A549 (cell line): ENCODE results near the gene ZSCAN5A. TPM values are rescaled to one million over a fixed set of nuclear protein-coding genes. Genes with fewer than 3 reads are reported as not detected.
"Not testable (repeated sequence)": the region's sequence is repeated elsewhere in the genome, so short reads cannot be mapped to it uniquely, and the experiment has no call there.

Experiments
- ATAC-seq, 2 experiments: fragments of 200-7000 bp in 1 of 2; fragments of >200 bp in 1 of 2; cut with Nextera tagmentation in 1 of 2; cut with Tn5 transposase in 1 of 2; 3 replicates each; pipeline versions ENCODE4 v1.8.0 to v1.9.1; 2018 to 2020; ENCODE audit warnings: mild to moderate bottlenecking in 1 of 2, moderate library complexity in 1 of 2
- CTCF ChIA-PET: fragments of 300-600 bp; sonication (Branson Sonifier 250); formaldehyde crosslinking; extraction: SDS; loops from one replicate; lab custom pipeline; 2021; ENCODE audit warnings: antibody characterized with exemption, inconsistent platforms; lab: Yijun Ruan, JAX
- POLR2A ChIA-PET: fragments of 350-600 bp; formaldehyde crosslinking; extraction: SDS; loops from one replicate; lab custom pipeline; 2021; ENCODE audit warnings: antibody characterized with exemption, inconsistent platforms; lab: Yijun Ruan, JAX
- DNase-seq, 2 experiments: peaks; one replicate each; pipeline versions ENCODE4 v3.0.0 to v3.0.0-alpha.2; 2011 to 2016; ENCODE audit warnings: low read depth in 1 of 2, low spot score in 1 of 2
- FAIRE-seq: peaks from 2 replicates; lab custom pipeline; 2011; peaks lifted over from hg19 to GRCh38; lab: Jason Lieb, UNC
- H3K27ac ChIP-seq, 2 experiments: fragments of >200 bp; sonication (Bioruptor Twin); formaldehyde crosslinking; 3 replicates each; pipeline ENCODE4 v1.5.1; 2016 to 2017
- H3K4me1 ChIP-seq: fragments of >200 bp; sonication (Bioruptor Twin); formaldehyde crosslinking; 3 replicates; pipeline ENCODE4 v1.6.1; 2016
- H3K4me2 ChIP-seq: fragments of >200 bp; sonication (Bioruptor Twin); formaldehyde crosslinking; 3 replicates; pipeline ENCODE4 v1.6.1; 2016
- H3K4me3 ChIP-seq: fragments of >200 bp; sonication (Bioruptor Twin); formaldehyde crosslinking; 3 replicates; pipeline ENCODE4 v1.5.1; 2016
- H3K9me3 ChIP-seq: fragments of >200 bp; sonication (Bioruptor Twin); formaldehyde crosslinking; 3 replicates; pipeline ENCODE4 v1.6.1; 2016
- CBX2 ChIP-seq: fragments of 200-600 bp; sonication (generic); IDR thresholded peaks from 2 replicates; pipeline ENCODE4 v1.6.1; 2016; ENCODE audit warnings: low read depth, mild to moderate bottlenecking, borderline replicate concordance
- CBX8 ChIP-seq: fragments of 200-600 bp; sonication (generic); IDR thresholded peaks from 2 replicates; pipeline ENCODE4 v1.6.1; 2016
- CHD2 ChIP-seq: fragments of 150-350 bp; IDR thresholded peaks from 2 replicates; pipeline ENCODE4 v1.6.1; 2014; ENCODE audit warnings: low read length; ENCODE audit not compliant: partially characterized antibody
- CHD4 ChIP-seq: fragments of 200-600 bp; sonication (generic); IDR thresholded peaks from 2 replicates; pipeline ENCODE4 v1.6.1; 2016; ENCODE audit warnings: antibody characterized with exemption, mild to moderate bottlenecking, borderline replicate concordance
- ELK1 ChIP-seq: fragments of 150-350 bp; IDR thresholded peaks from 2 replicates; pipeline ENCODE4 v1.6.1; 2014; ENCODE audit warnings: low read depth, mild to moderate bottlenecking, low read length
- ESRRA ChIP-seq: fragments of 150-350 bp; IDR thresholded peaks from 2 replicates; pipeline ENCODE4 v1.6.1; 2014; ENCODE audit warnings: mild to moderate bottlenecking, low read length, borderline replicate concordance
- FOSB ChIP-seq: fragments of 250-450 bp; sonication (Bioruptor Pico); IDR thresholded peaks from 2 replicates; pipeline ENCODE4 v1.5.0; 2020; ENCODE audit warnings: mild to moderate bottlenecking, moderate library complexity
- FOXS1 ChIP-seq: fragments of 250-450 bp; sonication (Bioruptor Pico); IDR thresholded peaks from 2 replicates; pipeline ENCODE4 v1.5.0; 2020; ENCODE audit warnings: mild to moderate bottlenecking, moderate library complexity
- HEYL ChIP-seq: fragments of 250-450 bp; sonication (Bioruptor Pico); IDR thresholded peaks from 2 replicates; pipeline ENCODE4 v1.8.0; 2021; ENCODE audit warnings: mild to moderate bottlenecking, moderate library complexity
- HOXB13 ChIP-seq: fragments of 250-450 bp; sonication (Bioruptor Pico); IDR thresholded peaks from 2 replicates; pipeline ENCODE4 v1.5.0; 2020; ENCODE audit warnings: low read depth, mild to moderate bottlenecking, moderate library complexity
- KDM5A ChIP-seq: fragments of 200-600 bp; sonication (generic); IDR thresholded peaks from 2 replicates; pipeline ENCODE4 v1.6.1; 2016; ENCODE audit warnings: antibody characterized with exemption, mild to moderate bottlenecking
- MAFK ChIP-seq: fragments of 450-650 bp; IDR thresholded peaks from 2 replicates; pipeline ENCODE4 v1.6.1; 2014; ENCODE audit not compliant: partially characterized antibody
- MAZ ChIP-seq: fragments of 150-350 bp; IDR thresholded peaks from 2 replicates; pipeline ENCODE4 v1.6.1; 2014; ENCODE audit warnings: antibody characterized with exemption, low read depth, low read length, borderline replicate concordance
- MYC ChIP-seq: IDR thresholded peaks from 2 replicates; pipeline ENCODE4 v1.6.1; 2012; ENCODE audit warnings: mild to moderate bottlenecking, inconsistent platforms, low read length, improper control_type of control experiment, borderline replicate concordance
- PBX3 ChIP-seq: IDR thresholded peaks from 2 replicates; pipeline ENCODE4 v1.6.1; 2012
- RFX5 ChIP-seq: fragments of 450-650 bp; IDR thresholded peaks from 2 replicates; pipeline ENCODE4 v1.7.1; 2014; ENCODE audit warnings: antibody characterized with exemption, mild to moderate bottlenecking, moderate library complexity
- RNF2 ChIP-seq: fragments of 200-600 bp; sonication (generic); IDR thresholded peaks from 2 replicates; pipeline ENCODE4 v1.6.1; 2016; ENCODE audit warnings: low read depth, mild to moderate bottlenecking, antibody characterized with exemption, moderate library complexity, borderline replicate concordance
- TFCP2L1 ChIP-seq: fragments of 250-450 bp; sonication (Bioruptor Pico); IDR thresholded peaks from 2 replicates; pipeline ENCODE4 v1.5.0; 2021; ENCODE audit warnings: mild to moderate bottlenecking
- ZFP36 ChIP-seq: fragments of 450-650 bp; IDR thresholded peaks from 2 replicates; pipeline ENCODE4 v1.6.1; 2014; ENCODE audit warnings: borderline replicate concordance; ENCODE audit not compliant: partially characterized antibody
- ZNF302 ChIP-seq: fragments of 250-450 bp; sonication (Bioruptor Pico); IDR thresholded peaks from 2 replicates; pipeline ENCODE4 v1.9.0; 2021; ENCODE audit warnings: inconsistent platforms, mild to moderate bottlenecking, moderate library complexity
- WGBS: methylation state at CpG from one replicate; pipeline ENCODE4 v1.1.6; 2017; ENCODE audit errors: missing lambda C conversion rate; 5-methylcytosine and 5-hydroxymethylcytosine counted together
- polyA plus RNA-seq, 4 experiments: library from polyadenylated mRNA; depleted of rRNA in 3 of 4; stranded (reverse); fragments of >200 nt; fragmentation: RNase III in 1 of 4; extraction: RNeasy Plus Mini Kit Qiagen cat#74134 plus additional on column Dnase treatment in 1 of 4; gene quantifications; 2 replicates in 3 of 4; 3 replicates in 1 of 4; pipeline ENCODE4 v1.2.3, GENCODE V29; 2011 to 2017
- TF ChIP-seq, protein P1 (sequence below): fragments of 250-450 bp; sonication (Bioruptor Pico); IDR thresholded peaks from 2 replicates; pipeline ENCODE4 v1.5.0; 2020; ENCODE audit warnings: low read depth, mild to moderate bottlenecking, moderate library complexity
- TF ChIP-seq, protein P2 (sequence below): fragments of >200 bp; sonication (Bioruptor Twin); formaldehyde crosslinking; IDR thresholded peaks from 3 replicates; pipeline ENCODE4 v1.5.1; 2016

The ZSCAN5A gene
- polyA plus RNA-seq, 2 of the 4 experiments (the other 2 are of a cell fraction), result 10.8 to 13.3 TPM

- TF ChIP-seq ELK1, result no peak
- TF ChIP-seq, protein P1, sequence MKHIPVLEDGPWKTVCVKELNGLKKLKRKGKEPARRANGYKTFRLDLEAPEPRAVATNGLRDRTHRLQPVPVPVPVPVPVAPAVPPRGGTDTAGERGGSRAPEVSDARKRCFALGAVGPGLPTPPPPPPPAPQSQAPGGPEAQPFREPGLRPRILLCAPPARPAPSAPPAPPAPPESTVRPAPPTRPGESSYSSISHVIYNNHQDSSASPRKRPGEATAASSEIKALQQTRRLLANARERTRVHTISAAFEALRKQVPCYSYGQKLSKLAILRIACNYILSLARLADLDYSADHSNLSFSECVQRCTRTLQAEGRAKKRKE (CRISPR knock-in tag), result no peak
- TF ChIP-seq FOXS1, result no peak
- no peak for TF ChIP-seq HEYL (CRISPR knock-in tag)
Measured at GRCh38 chr19:56263319-56263718, 51.3 kb downstream of the ZSCAN5A start (continued).

- H3K27ac ChIP-seq, H3K4me1 ChIP-seq, H3K4me2 ChIP-seq, H3K9me3 ChIP-seq, H3K4me3 ChIP-seq, POLR2A ChIA-PET, FAIRE-seq, ATAC-seq: not testable (repeated sequence)
- CTCF ChIA-PET, result interaction anchor here (0.8 kb wide), 1 partner anchor 9 kb away, joined by 5 read pairs; no protein-coding TSS in a partner anchor
- 92% methylated on average over 6 of the region's 6 CpGs for WGBS
- TF ChIP-seq MAFK, result peak; percentile 41
- TF ChIP-seq, all 56 proteins: peak for 1; not testable (repeated sequence) for 55
- DNase-seq, result not testable (repeated sequence)
Measured at GRCh38 chr19:56261932-56262331, 52.7 kb downstream of the ZSCAN5A start.

DNA sequence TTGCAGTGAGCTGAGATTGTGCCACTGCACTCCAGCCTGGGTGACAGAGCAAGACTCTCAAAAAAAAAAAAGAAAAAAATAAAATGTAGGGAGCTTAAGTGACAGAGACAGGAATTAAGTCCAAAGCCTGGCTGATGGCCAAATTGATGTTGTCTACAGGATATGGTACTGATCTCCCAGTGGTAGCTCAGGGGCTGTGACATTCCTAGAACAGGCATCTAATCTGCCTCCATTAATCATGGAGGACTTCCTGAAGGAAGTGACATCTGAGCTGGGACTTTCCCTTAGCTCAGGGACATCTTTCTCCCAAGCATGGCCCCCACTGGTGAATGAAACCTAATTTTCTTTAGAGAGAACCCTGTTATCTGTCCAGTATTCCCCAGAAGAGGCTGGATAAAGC is 53.5 kb downstream of the ZSCAN5A start:
- ChIA-PET POLR2A (no interaction called here), CTCF (interaction anchor here (0.8 kb wide), 2 partner anchors 8 to 73 kb away, joined by 3 to 5 read pairs; no protein-coding TSS in a partner anchor)
- ATAC-seq (no peak), FAIRE-seq (no peak), DNase-seq (no peak)
- no peak overlapping the region for H3K4me2 ChIP-seq
- H3K27ac ChIP-seq, result no peak overlapping the region
- peaks cover 6% of the 10 kb centered on the region; the same call in 2 of the 3 replicates for H3K9me3 ChIP-seq
- no peaks in the 10 kb centered on the region for H3K4me1 ChIP-seq
- no peak overlapping the region for H3K4me3 ChIP-seq
- no peak for TF ChIP-seq CBX2
- TF ChIP-seq RFX5, result no peak
- no peak for TF ChIP-seq ESRRA
- TF ChIP-seq CBX8, result no peak

DNA sequence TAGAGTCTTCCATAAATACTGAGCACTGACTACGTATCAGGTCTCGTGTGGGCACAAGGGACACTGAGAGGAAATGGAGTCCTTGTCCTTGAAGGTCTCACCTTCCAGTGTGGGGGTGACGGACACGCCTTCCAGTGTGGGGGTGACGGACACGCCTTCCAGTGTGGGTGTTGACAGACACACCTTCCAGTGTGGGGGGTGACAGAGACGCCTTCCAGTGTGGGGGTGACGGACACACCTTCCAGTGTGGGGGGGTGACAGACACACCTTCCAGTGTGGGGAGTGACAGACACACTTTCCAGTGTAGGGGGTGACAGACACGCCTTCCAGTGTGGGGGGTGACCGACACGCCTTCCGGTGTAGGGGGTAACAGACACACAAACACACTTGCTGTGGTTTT is 56.4 kb downstream of the ZSCAN5A start:
- TF ChIP-seq KDM5A (no peak), PBX3 (no peak), HOXB13 (CRISPR knock-in tag) (no peak), MYC (no peak), FOXS1 (no peak), FOSB (CRISPR knock-in tag) (no peak), CHD2 (no peak), ZFP36 (no peak), ESRRA (no peak), RNF2 (no peak), MAZ (no peak), ZNF302 (CRISPR knock-in tag) (no peak), TFCP2L1 (CRISPR knock-in tag) (no peak), CHD4 (no peak)
- TF ChIP-seq, protein P1 (CRISPR knock-in tag), result no peak
- TF ChIP-seq, protein P2, sequence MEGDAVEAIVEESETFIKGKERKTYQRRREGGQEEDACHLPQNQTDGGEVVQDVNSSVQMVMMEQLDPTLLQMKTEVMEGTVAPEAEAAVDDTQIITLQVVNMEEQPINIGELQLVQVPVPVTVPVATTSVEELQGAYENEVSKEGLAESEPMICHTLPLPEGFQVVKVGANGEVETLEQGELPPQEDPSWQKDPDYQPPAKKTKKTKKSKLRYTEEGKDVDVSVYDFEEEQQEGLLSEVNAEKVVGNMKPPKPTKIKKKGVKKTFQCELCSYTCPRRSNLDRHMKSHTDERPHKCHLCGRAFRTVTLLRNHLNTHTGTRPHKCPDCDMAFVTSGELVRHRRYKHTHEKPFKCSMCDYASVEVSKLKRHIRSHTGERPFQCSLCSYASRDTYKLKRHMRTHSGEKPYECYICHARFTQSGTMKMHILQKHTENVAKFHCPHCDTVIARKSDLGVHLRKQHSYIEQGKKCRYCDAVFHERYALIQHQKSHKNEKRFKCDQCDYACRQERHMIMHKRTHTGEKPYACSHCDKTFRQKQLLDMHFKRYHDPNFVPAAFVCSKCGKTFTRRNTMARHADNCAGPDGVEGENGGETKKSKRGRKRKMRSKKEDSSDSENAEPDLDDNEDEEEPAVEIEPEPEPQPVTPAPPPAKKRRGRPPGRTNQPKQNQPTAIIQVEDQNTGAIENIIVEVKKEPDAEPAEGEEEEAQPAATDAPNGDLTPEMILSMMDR, result no peak
- H3K4me1 ChIP-seq, result no peaks in the 10 kb centered on the region
- POLR2A ChIA-PET, result no interaction called here
- CTCF ChIA-PET, result no interaction called here
- ATAC-seq (no peak), FAIRE-seq (no peak), DNase-seq (no peak)
- H3K27ac ChIP-seq, result no peak overlapping the region
- peaks cover 6% of the 10 kb centered on the region; the same call in 2 of the 3 replicates for H3K9me3 ChIP-seq
- H3K4me3 ChIP-seq, result no peak overlapping the region
- WGBS, result 91% methylated on average over 12 of the region's 12 CpGs
- H3K4me2 ChIP-seq, result no peak overlapping the region
